NCI-H1436 treated with DMSO at 0.1 percent for 48 hours (cell line): ENCODE measurements around the gene MIA2.
"Not testable (repeated sequence)": the region's sequence is repeated elsewhere in the genome, so short reads cannot be mapped to it uniquely, and the experiment has no call there.

Experiments
- DNase-seq: peaks from one replicate; lab custom pipeline; 2025; lab: John Stamatoyannopoulos, UW

Gene MIA2

GRCh38 chr14:39231751-39232553 is 1.8 kb upstream of the MIA2 start:
- not testable (repeated sequence) for DNase-seq

GRCh38 chr14:39232554-39233415 is 930 bp upstream of the MIA2 start:
- no peak for DNase-seq

- DNase-seq: not testable (repeated sequence)
Measured at GRCh38 chr14:39234986-39235385, 1.3 kb downstream of the MIA2 start.

GRCh38 chr14:39235466-39235865 is 1.8 kb downstream of the MIA2 start:
- not testable (repeated sequence) for DNase-seq

- DNase-seq: no peak
Measured at GRCh38 chr14:39240769-39241168, 7.1 kb downstream of the MIA2 start.

GRCh38 chr14:39241637-39242036 is 7.9 kb downstream of the MIA2 start:
- DNase-seq: no peak

GRCh38 chr14:39243831-39244230 is 10.1 kb downstream of the MIA2 start:
- DNase-seq: no peak

GRCh38 chr14:39246618-39247017 is 12.9 kb downstream of the MIA2 start:
- no peak for DNase-seq

GRCh38 chr14:39247256-39247655 is 13.5 kb downstream of the MIA2 start:
- DNase-seq: no peak

- no peak for DNase-seq
Measured at GRCh38 chr14:39251547-39251946, 17.8 kb downstream of the MIA2 start.

GRCh38 chr14:39257388-39257787 is 23.7 kb downstream of the MIA2 start:
- DNase-seq: not testable (repeated sequence)

- no peak for DNase-seq
Measured at GRCh38 chr14:39258782-39259545, 25.2 kb downstream of the MIA2 start.

GRCh38 chr14:39260161-39260560 is 26.4 kb downstream of the MIA2 start:
- DNase-seq: not testable (repeated sequence)

- not testable (repeated sequence) for DNase-seq
Measured at GRCh38 chr14:39262214-39262613, 28.5 kb downstream of the MIA2 start.

- DNase-seq: no peak
Measured at GRCh38 chr14:39264057-39264456, 30.3 kb downstream of the MIA2 start.

- no peak for DNase-seq
Measured at GRCh38 chr14:39264558-39264957, 30.8 kb downstream of the MIA2 start.

GRCh38 chr14:39265033-39265432 is 31.3 kb downstream of the MIA2 start:
- DNase-seq: peak; percentile 11

- DNase-seq: peak; percentile 19
Measured at GRCh38 chr14:39265806-39266524, 32.2 kb downstream of the MIA2 start.

- DNase-seq: no peak
Measured at GRCh38 chr14:39266525-39266870, 32.8 kb downstream of the MIA2 start.

GRCh38 chr14:39266871-39267607 is 33.3 kb downstream of the MIA2 start:
- no peak for DNase-seq

- DNase-seq: no peak
Measured at GRCh38 chr14:39267608-39268005, 33.9 kb downstream of the MIA2 start.
